Loucy (cell line): ENCODE data around the gene CCDC149.

Experiments used
- H2AFZ ChIP-seq: fragments of 200-600 bp; sonication (generic); 2 replicates; pipeline ENCODE4 v1.6.0; 2016; ENCODE audit warnings: antibody characterized with exemption, mild to moderate bottlenecking, low read length, moderate library complexity
- H3F3A ChIP-seq: fragments of 200-600 bp; 2 replicates; pipeline ENCODE4 v1.6.0; 2016; ENCODE audit warnings: antibody characterized with exemption, low read depth, mild to moderate bottlenecking
- H3K27me3 ChIP-seq: fragments of 200-600 bp; sonication (generic); 2 replicates; pipeline ENCODE4 v1.6.1; 2014; ENCODE audit warnings: low read length, mild to moderate bottlenecking; ENCODE audit not compliant: insufficient read depth, poor library complexity, severe bottlenecking
- H3K36me3 ChIP-seq: fragments of 200-600 bp; sonication (generic); 2 replicates; pipeline ENCODE4 v1.6.1; 2016; ENCODE audit warnings: low read length; ENCODE audit not compliant: insufficient read depth
- H3K4me1 ChIP-seq: fragments of 200-600 bp; sonication (generic); 2 replicates; pipeline ENCODE4 v1.5.1; 2014; ENCODE audit warnings: low read length, mild to moderate bottlenecking; ENCODE audit not compliant: insufficient read depth, poor library complexity, severe bottlenecking
- H3K4me2 ChIP-seq: fragments of 200-600 bp; sonication (generic); 2 replicates; pipeline ENCODE4 v1.6.0; 2014; ENCODE audit warnings: antibody characterized with exemption, low read length, low read depth, mild to moderate bottlenecking; ENCODE audit not compliant: poor library complexity, severe bottlenecking
- H3K4me3 ChIP-seq: fragments of 200-600 bp; sonication (generic); 2 replicates; pipeline ENCODE4 v1.5.1; 2014; ENCODE audit warnings: low read length, mild to moderate bottlenecking, mixed read lengths; ENCODE audit not compliant: poor library complexity, severe bottlenecking
- H3K79me2 ChIP-seq: fragments of 200-600 bp; sonication (generic); 2 replicates; pipeline ENCODE4 v1.6.1; 2014; ENCODE audit warnings: low read length; ENCODE audit not compliant: insufficient read depth
- H3K9ac ChIP-seq: fragments of 200-600 bp; sonication (generic); 2 replicates; pipeline ENCODE4 v1.6.0; 2014; ENCODE audit warnings: mild to moderate bottlenecking, low read depth, low read length, moderate library complexity; ENCODE audit not compliant: poor library complexity, severe bottlenecking
- H3K9me2 ChIP-seq: fragments of 200-600 bp; sonication (generic); replicated peaks from 2 replicates; pipeline ENCODE4 v1.6.1; 2016; ENCODE audit warnings: low read depth, low read length, mixed read lengths
- H3K9me3 ChIP-seq: fragments of 200-600 bp; sonication (generic); 2 replicates; pipeline ENCODE4 v1.6.1; 2014; ENCODE audit warnings: mild to moderate bottlenecking, antibody characterized with exemption, low read length, low read depth; ENCODE audit not compliant: insufficient read depth
- H4K20me1 ChIP-seq: fragments of 200-600 bp; sonication (generic); 2 replicates; pipeline ENCODE4 v1.6.0; 2014; ENCODE audit warnings: antibody characterized with exemption, low read length, mild to moderate bottlenecking; ENCODE audit not compliant: insufficient read depth, poor library complexity, severe bottlenecking
- CTCF ChIP-seq: fragments of 200-600 bp; sonication (generic); conservative IDR thresholded peaks from 2 replicates; pipeline ENCODE4 v1.5.1; 2014; ENCODE audit warnings: mild to moderate bottlenecking, antibody characterized with exemption, low read length
- EZH2phosphoT487 ChIP-seq: fragments of 200-600 bp; IDR thresholded peaks from 2 replicates; pipeline ENCODE4 v1.6.1; 2018; ENCODE audit warnings: antibody characterized with exemption, mild to moderate bottlenecking, moderate library complexity, borderline replicate concordance

The CCDC149 gene

DNA sequence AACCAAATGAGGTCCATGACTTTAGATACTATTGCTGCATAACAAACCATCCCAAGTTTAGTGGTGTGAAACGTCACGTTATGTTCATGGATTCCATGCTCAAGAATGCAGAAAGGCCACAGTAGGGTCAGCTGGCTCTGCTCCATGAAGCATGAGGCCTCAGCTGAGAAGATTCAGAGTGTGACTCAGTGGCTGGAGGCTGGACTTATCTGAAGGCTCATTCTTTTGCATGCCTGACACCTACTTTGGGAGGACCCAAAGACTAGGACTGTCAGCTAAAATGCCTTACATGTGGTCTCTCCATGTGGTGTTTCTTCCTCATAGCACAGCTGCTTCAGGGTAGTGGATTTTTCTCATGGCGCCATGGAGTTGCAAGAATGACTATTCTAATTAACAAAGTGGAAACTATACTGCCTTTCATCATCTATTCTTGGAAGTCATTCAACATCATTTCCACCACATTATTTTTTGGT is 11.5 kb upstream of the CCDC149 start:
- Histone ChIP-seq H3K27me3 (no peaks in the 10 kb centered on the region), H3K4me3 (no peak overlapping the region), H2AFZ (no peak overlapping the region), H3K9me3 (no peaks in the 10 kb centered on the region), H4K20me1 (no peaks in the 10 kb centered on the region), H3K36me3 (no peaks in the 10 kb centered on the region), H3K9me2 (no peaks in the 10 kb centered on the region), H3K4me2 (no peak overlapping the region), H3K4me1 (no peaks in the 10 kb centered on the region), H3F3A (no peaks in the 10 kb centered on the region), H3K9ac (no peak overlapping the region), H3K79me2 (no peaks in the 10 kb centered on the region)
- TF ChIP-seq EZH2phosphoT487 (no peak), CTCF (no peak)

DNA sequence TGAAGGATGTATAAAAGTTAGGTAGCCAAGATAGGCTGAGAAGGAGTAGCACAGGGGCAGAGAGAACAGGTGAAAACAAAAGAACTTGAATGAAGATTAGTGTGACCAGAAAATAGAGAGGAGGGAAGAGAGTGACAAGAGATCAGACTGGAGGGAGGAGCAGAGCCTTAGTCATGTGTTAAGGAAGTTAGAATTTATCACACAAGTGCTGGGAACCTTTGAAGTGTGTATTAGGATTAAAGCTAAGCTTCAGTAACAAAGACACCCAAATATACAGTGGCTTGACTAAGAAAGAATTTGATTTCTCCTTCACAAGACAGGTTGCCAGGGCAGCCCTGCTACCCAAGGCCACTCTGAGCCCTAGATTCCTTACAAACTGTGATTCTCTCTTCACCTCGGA is 10.7 kb upstream of the CCDC149 start:
- Histone ChIP-seq H3K9me2 (no peaks in the 10 kb centered on the region), H3K4me2 (no peak overlapping the region), H3K4me3 (no peak overlapping the region), H3K27me3 (no peaks in the 10 kb centered on the region), H4K20me1 (no peaks in the 10 kb centered on the region), H3K9ac (no peak overlapping the region), H2AFZ (no peak overlapping the region), H3K4me1 (no peaks in the 10 kb centered on the region), H3F3A (no peaks in the 10 kb centered on the region), H3K36me3 (no peaks in the 10 kb centered on the region), H3K9me3 (no peaks in the 10 kb centered on the region), H3K79me2 (no peaks in the 10 kb centered on the region)
- no peak for TF ChIP-seq CTCF
- no peak for TF ChIP-seq EZH2phosphoT487

DNA sequence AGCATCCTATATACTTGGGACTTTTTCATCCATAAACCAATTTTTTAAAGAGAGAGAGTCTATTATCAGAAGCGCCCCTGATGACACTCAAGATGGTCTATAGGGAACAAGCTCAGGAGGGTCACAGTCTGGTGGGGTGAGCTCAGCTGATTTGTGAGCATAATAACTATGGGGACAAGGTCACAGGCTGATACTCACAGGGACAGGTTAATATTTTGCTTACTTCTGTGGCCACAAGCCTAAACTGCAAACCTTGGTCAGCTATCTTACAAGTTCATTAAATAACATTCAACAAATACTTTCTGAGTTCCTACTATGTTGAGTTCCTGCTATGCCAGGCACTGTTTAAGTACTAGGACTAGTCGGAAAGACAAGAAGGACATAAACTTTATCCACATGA is 10.2 kb upstream of the CCDC149 start:
- no peaks in the 10 kb centered on the region for H3K4me1 ChIP-seq
- H3K9me3 ChIP-seq = no peaks in the 10 kb centered on the region
- no peak overlapping the region for H2AFZ ChIP-seq

More for the DNA sequence above, 10.2 kb upstream of the CCDC149 start:
- Histone ChIP-seq H3K4me3 (no peak overlapping the region), H3K9ac (no peak overlapping the region), H3K79me2 (no peaks in the 10 kb centered on the region), H4K20me1 (no peaks in the 10 kb centered on the region), H3F3A (no peaks in the 10 kb centered on the region), H3K27me3 (no peaks in the 10 kb centered on the region), H3K9me2 (no peaks in the 10 kb centered on the region), H3K36me3 (no peaks in the 10 kb centered on the region), H3K4me2 (no peak overlapping the region)
- TF ChIP-seq CTCF = no peak
